ENCODE measurements around the gene ZBTB46. TPM values are rescaled to one million over a fixed set of nuclear protein-coding genes. Genes with fewer than 3 reads are reported as not detected.
"Not testable (repeated sequence)": the region's sequence is repeated elsewhere in the genome, so short reads cannot be mapped to it uniquely, and the experiment has no call there.

The ZBTB46 gene
- total and polyA plus RNA-seq, 4 donors, result 0.50 to 22.7 (median 9.7) TPM

GRCh38 chr20:63859166-63859699 is 28.2 kb upstream of the ZBTB46 start:
- Histone ChIP-seq H3K27ac (ENCODE audit: low read depth in 1 of 2, low read length in 2 of 2) (no peak overlapping the region), H3K27me3 (ENCODE audit: control insufficient read depth in 1 of 2, insufficient read depth in 2 of 2, low read length in 1 of 2) (no peaks in the 10 kb centered on the region), H3K9me3 (ENCODE audit: control insufficient read depth, low read length) (no peaks in the 10 kb centered on the region), H3K36me3 (ENCODE audit: control insufficient read depth in 1 of 2, insufficient read depth in 2 of 2, low read length in 1 of 2) (peaks cover 0 to 2% of the 10 kb centered on the region in 2 donors), H3K4me1 (ENCODE audit: control insufficient read depth in 1 of 2, insufficient read depth in 2 of 2, low read length in 2 of 2) (no peaks in the 10 kb centered on the region), H3K4me3 (ENCODE audit: low read length in 2 of 2) (no peak overlapping the region)
- intact Hi-C loops (cut with DNase I), result no loop called here
- ATAC-seq (ENCODE audit: low FRiP score) (no peak), DNase-seq (no peak)
- 38 to 45% methylated on average over 7 of the region's 7 CpGs for WGBS, 2 donors

- Histone ChIP-seq H3K27me3 (ENCODE audit: control insufficient read depth in 1 of 2, insufficient read depth in 2 of 2, low read length in 1 of 2) (no peaks in the 10 kb centered on the region), H3K27ac (ENCODE audit: low read depth in 1 of 2, low read length in 2 of 2) (no peak overlapping the region), H3K36me3 (ENCODE audit: control insufficient read depth in 1 of 2, insufficient read depth in 2 of 2, low read length in 1 of 2) (peaks cover 0 to 2% of the 10 kb centered on the region in 2 donors), H3K4me3 (ENCODE audit: low read length in 2 of 2) (no peak overlapping the region), H3K4me1 (ENCODE audit: control insufficient read depth in 1 of 2, insufficient read depth in 2 of 2, low read length in 2 of 2) (no peaks in the 10 kb centered on the region), H3K9me3 (ENCODE audit: control insufficient read depth, low read length) (no peaks in the 10 kb centered on the region)
- intact Hi-C loops (cut with DNase I), result no loop called here
- no peak for DNase-seq
- ATAC-seq (ENCODE audit: low FRiP score), result peak; percentile 1
- 11% methylated on average over 12 of the region's 12 CpGs for WGBS, 2 donors
These were observed 27.5 kb upstream of the ZBTB46 start for GRCh38 chr20:63858393-63859165.

- no peaks in the 10 kb centered on the region for H3K27me3 ChIP-seq (ENCODE audit: control insufficient read depth in 1 of 2, insufficient read depth in 2 of 2, low read length in 1 of 2)
- no peak overlapping the region for H3K4me3 ChIP-seq (ENCODE audit: low read length in 2 of 2)
- peaks cover 0 to 2% of the 10 kb centered on the region in 2 donors for H3K36me3 ChIP-seq (ENCODE audit: control insufficient read depth in 1 of 2, insufficient read depth in 2 of 2, low read length in 1 of 2)
- H3K4me1 ChIP-seq (ENCODE audit: control insufficient read depth in 1 of 2, insufficient read depth in 2 of 2, low read length in 2 of 2), result no peaks in the 10 kb centered on the region
- ATAC-seq (ENCODE audit: low FRiP score) (no peak), DNase-seq (peak in 1 of 2 donors; percentile 75)
- WGBS, 2 donors, result 14 to 18% methylated on average over 14 of the region's 14 CpGs
- H3K27ac ChIP-seq (ENCODE audit: low read depth in 1 of 2, low read length in 2 of 2), result no peak overlapping the region
- no peaks in the 10 kb centered on the region for H3K9me3 ChIP-seq (ENCODE audit: control insufficient read depth, low read length)
- intact Hi-C loops (cut with DNase I), result no loop called here
These were observed 26.8 kb upstream of the ZBTB46 start for GRCh38 chr20:63857764-63858392.

DNA sequence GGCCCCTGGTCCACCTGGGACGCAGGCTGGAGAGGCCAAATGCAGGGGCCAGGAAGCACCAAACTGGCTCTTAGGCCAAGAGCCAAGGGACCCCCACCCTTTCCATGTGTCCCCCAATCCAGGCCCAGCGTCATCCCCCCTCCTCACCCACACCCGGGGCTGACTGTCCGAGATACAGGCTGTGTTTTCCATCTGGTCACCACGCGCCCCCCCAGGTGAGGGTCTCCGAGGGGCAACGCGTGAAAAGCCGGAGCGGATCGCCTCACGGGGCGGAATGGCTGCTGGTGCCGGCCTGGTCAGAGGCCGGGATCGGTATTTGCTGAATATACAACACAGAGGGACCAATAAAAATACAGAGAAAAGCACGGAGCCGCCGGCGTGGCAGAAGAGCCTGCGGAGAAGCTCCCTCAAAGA is 25.0 kb upstream of the ZBTB46 start:
- ATAC-seq (ENCODE audit: low FRiP score) (no peak), DNase-seq (peak in 1 of 2 donors; percentile 77)
- H3K9me3 ChIP-seq (ENCODE audit: control insufficient read depth, low read length), result no peaks in the 10 kb centered on the region
- H3K27me3 ChIP-seq (ENCODE audit: control insufficient read depth in 1 of 2, insufficient read depth in 2 of 2, low read length in 1 of 2), result no peaks in the 10 kb centered on the region
- WGBS, 2 donors, result 68 to 70% methylated on average over 22 of the region's 22 CpGs
- intact Hi-C loops (cut with DNase I), result no loop called here
- no peaks in the 10 kb centered on the region for H3K4me1 ChIP-seq (ENCODE audit: control insufficient read depth in 1 of 2, insufficient read depth in 2 of 2, low read length in 2 of 2)
- no peaks in the 10 kb centered on the region for H3K36me3 ChIP-seq (ENCODE audit: control insufficient read depth in 1 of 2, insufficient read depth in 2 of 2, low read length in 1 of 2)
- H3K27ac ChIP-seq (ENCODE audit: low read depth in 1 of 2, low read length in 2 of 2), result no peak overlapping the region
- no peak overlapping the region for H3K4me3 ChIP-seq (ENCODE audit: low read length in 2 of 2)

DNA sequence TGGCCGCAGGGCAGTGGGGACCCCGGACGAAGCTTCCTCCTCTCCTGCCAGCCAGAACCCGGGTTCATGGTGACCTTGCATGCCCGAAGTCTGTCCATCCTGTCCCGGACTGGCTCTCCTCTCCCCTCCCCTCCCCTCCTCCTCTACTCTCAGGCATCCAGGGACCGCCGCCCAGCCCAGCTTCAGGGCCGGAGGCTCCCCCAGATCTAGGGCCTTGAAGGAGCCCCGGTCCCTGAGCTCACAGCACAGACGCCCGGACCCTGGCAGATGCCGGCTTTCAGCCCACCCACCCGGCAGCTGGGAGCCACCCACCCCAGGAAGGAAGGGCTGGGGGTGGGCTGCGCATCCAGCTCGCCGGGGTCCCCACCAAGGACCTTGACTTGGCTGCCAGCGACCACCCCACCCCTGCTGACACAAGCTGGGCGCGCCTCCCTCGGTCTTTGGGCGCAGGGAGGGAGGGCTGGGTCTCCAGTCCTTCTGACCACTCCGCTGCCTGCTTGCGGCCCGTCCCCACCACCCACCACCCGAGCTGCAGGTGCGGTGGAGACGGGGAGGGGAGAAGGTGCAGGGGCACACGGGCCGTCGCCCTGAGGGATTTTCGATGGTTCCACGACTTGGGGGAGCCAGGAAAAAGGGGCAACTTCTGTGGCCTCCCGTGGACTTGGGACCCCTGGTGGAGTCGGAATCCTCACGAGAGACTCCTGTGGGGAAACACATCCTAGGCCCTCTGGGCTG is 24.5 kb upstream of the ZBTB46 start:
- H3K27me3 ChIP-seq (ENCODE audit: control insufficient read depth in 1 of 2, insufficient read depth in 2 of 2, low read length in 1 of 2), result no peaks in the 10 kb centered on the region
- DNase-seq (no peak), ATAC-seq (ENCODE audit: low FRiP score) (no peak)
- no peak overlapping the region for H3K27ac ChIP-seq (ENCODE audit: low read depth in 1 of 2, low read length in 2 of 2)
- H3K36me3 ChIP-seq (ENCODE audit: control insufficient read depth in 1 of 2, insufficient read depth in 2 of 2, low read length in 1 of 2), result no peaks in the 10 kb centered on the region
- H3K4me3 ChIP-seq (ENCODE audit: low read length in 2 of 2), result no peak overlapping the region
- no peaks in the 10 kb centered on the region for H3K4me1 ChIP-seq (ENCODE audit: control insufficient read depth in 1 of 2, insufficient read depth in 2 of 2, low read length in 2 of 2)
- H3K9me3 ChIP-seq (ENCODE audit: control insufficient read depth, low read length), result no peaks in the 10 kb centered on the region
- 40 to 47% methylated on average over 36 of the region's 36 CpGs for WGBS, 2 donors
- intact Hi-C loops (cut with DNase I), result no loop called here

DNA sequence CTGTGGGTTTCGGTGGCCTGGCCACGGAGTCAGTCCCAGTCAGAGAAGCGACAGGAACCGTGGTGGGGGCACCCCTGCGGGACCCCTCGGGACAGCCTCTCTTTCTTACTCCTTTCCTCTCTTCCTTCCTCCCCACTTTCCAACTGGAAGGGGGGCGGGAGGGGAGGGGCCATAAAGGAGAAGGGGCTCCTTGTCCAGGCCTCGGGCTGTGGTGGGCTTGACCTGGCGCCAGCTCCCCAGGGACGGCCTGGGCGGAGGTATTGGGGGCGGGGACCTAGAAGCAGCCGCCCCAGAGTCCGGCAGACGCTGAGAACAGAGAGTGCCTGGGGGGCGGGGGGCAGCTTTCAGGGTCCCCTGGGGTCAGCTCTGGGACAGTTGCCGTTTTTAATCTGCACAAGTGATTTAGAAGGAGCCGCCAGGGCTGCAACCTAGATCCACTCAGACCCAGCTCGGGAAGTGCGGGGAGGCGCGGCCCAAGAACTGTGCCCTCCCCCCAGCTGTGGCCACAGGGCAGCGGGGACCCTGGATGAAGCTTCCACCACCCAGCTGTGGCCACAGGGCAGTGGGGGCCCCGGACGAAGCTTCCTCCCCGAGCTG is 23.8 kb upstream of the ZBTB46 start:
- Histone ChIP-seq H3K27ac (ENCODE audit: low read depth in 1 of 2, low read length in 2 of 2) (no peak overlapping the region), H3K4me3 (ENCODE audit: low read length in 2 of 2) (no peak overlapping the region), H3K4me1 (ENCODE audit: control insufficient read depth in 1 of 2, insufficient read depth in 2 of 2, low read length in 2 of 2) (no peaks in the 10 kb centered on the region), H3K9me3 (ENCODE audit: control insufficient read depth, low read length) (no peaks in the 10 kb centered on the region), H3K27me3 (ENCODE audit: control insufficient read depth in 1 of 2, insufficient read depth in 2 of 2, low read length in 1 of 2) (no peaks in the 10 kb centered on the region), H3K36me3 (ENCODE audit: control insufficient read depth in 1 of 2, insufficient read depth in 2 of 2, low read length in 1 of 2) (no peaks in the 10 kb centered on the region)
- intact Hi-C loops (cut with DNase I), result no loop called here
- ATAC-seq (ENCODE audit: low FRiP score) (peak; percentile 14), DNase-seq (no peak)
- 3 to 4% methylated on average over 24 to 26 of the region's 26 CpGs for WGBS, 2 donors

- ATAC-seq (ENCODE audit: low FRiP score) (peak; percentile 29), DNase-seq (no peak)
- Histone ChIP-seq H3K9me3 (ENCODE audit: control insufficient read depth, low read length) (no peaks in the 10 kb centered on the region), H3K27ac (ENCODE audit: low read depth in 1 of 2, low read length in 2 of 2) (no peak overlapping the region), H3K36me3 (ENCODE audit: control insufficient read depth in 1 of 2, insufficient read depth in 2 of 2, low read length in 1 of 2) (no peaks in the 10 kb centered on the region), H3K4me1 (ENCODE audit: control insufficient read depth in 1 of 2, insufficient read depth in 2 of 2, low read length in 2 of 2) (no peaks in the 10 kb centered on the region), H3K4me3 (ENCODE audit: low read length in 2 of 2) (no peak overlapping the region), H3K27me3 (ENCODE audit: control insufficient read depth in 1 of 2, insufficient read depth in 2 of 2, low read length in 1 of 2) (no peaks in the 10 kb centered on the region)
- intact Hi-C loops (cut with DNase I), result no loop called here
- 4 to 7% methylated on average over 16 to 17 of the region's 17 CpGs for WGBS, 2 donors
These were observed 23.2 kb upstream of the ZBTB46 start for GRCh38 chr20:63854069-63854765.

DNA sequence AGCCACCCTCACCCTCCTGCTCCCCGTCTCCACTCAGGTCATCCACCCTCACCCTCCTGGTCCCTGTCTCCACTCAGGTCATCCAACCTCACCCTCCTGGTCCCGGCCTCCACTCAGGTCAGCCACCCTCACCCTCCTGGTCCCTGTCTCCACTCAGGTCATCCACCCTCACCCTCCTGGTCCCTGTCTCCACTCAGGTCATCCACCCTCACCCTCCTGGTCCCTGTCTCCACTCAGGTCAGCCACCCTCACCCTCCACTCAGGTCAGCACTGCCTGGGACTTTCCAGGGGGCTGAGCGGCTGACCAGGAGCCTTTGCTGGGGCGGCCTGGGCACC is 22.6 kb upstream of the ZBTB46 start:
- intact Hi-C loops (cut with DNase I); H3K36me3 ChIP-seq (ENCODE audit: control insufficient read depth in 1 of 2, insufficient read depth in 2 of 2, low read length in 1 of 2); H3K27me3 ChIP-seq (ENCODE audit: control insufficient read depth in 1 of 2, insufficient read depth in 2 of 2, low read length in 1 of 2); ATAC-seq (ENCODE audit: low FRiP score); DNase-seq; H3K27ac ChIP-seq (ENCODE audit: low read depth in 1 of 2, low read length in 2 of 2); H3K4me3 ChIP-seq (ENCODE audit: low read length in 2 of 2); H3K4me1 ChIP-seq (ENCODE audit: control insufficient read depth in 1 of 2, insufficient read depth in 2 of 2, low read length in 2 of 2); H3K9me3 ChIP-seq (ENCODE audit: control insufficient read depth, low read length): not testable (repeated sequence)
- WGBS, 2 donors, result 31 to 51% methylated on average over 3 to 4 of the region's 4 CpGs

Data from aorta (tissue), 5 donors.